GM12878 (cell line): ENCODE data around the gene ZC3H7B. TPM values are rescaled to one million over a fixed set of nuclear protein-coding genes. Genes with fewer than 3 reads are reported as not detected.
A peak's percentile ranks its signal among the peaks of the same experiment; 100 is the strongest.

ENCODE experiments used
- E4F1 ChIP-seq: fragments of 450-650 bp; IDR thresholded peaks from 2 replicates; pipeline ENCODE4 v1.6.1; 2018; ENCODE audit warnings: borderline replicate concordance, mild to moderate bottlenecking; ENCODE audit not compliant: partially characterized antibody
- PKNOX1 ChIP-seq: fragments of 450-650 bp; IDR thresholded peaks from 2 replicates; pipeline ENCODE4 v1.6.1; 2016; ENCODE audit warnings: mild to moderate bottlenecking
- ZNF592 ChIP-seq: fragments of 450-650 bp; IDR thresholded peaks from 2 replicates; pipeline ENCODE4 v1.6.1; 2017; ENCODE audit warnings: mild to moderate bottlenecking, moderate library complexity
- polyA plus RNA-seq, 11 experiments: library from polyadenylated mRNA; depleted of rRNA in 4 of 11; unstranded in 6 of 11; stranded (reverse) in 5 of 11; fragments of >200 nt; fragmentation: Nextera tagmentation in 4 of 11; fragmentation: Illumina TruSeq in 1 of 11; extraction: Ambion mirVana in 4 of 11; extraction: Trizol in 1 of 11; gene quantifications; 1 replicate in 1 of 11; 2 replicates in 10 of 11; pipeline versions ENCODE4 v1.2.1 to v1.2.3, GENCODE V29; 2011 to 2016; ENCODE audit warnings: inconsistent platforms in 2 of 11, missing spikeins in 2 of 11, low read depth in 1 of 11
- total RNA-seq, 4 experiments: library from RNA; depleted of rRNA in 3 of 4; stranded (reverse); fragments of >200 nt in 3 of 4; fragmentation: Illumina TruSeq in 1 of 4; extraction: Trizol in 1 of 4; gene quantifications; 2 replicates each; pipeline versions ENCODE4 v1.2.1 to v1.2.3, GENCODE V29; 2013 to 2021

The ZC3H7B gene
- total and polyA plus RNA-seq, 10 of the 15 experiments (the other 5 are each of a cell fraction or from before 2014, with no cell fraction given), result 0.26 to 52.3 (median 22.4) TPM

DNA sequence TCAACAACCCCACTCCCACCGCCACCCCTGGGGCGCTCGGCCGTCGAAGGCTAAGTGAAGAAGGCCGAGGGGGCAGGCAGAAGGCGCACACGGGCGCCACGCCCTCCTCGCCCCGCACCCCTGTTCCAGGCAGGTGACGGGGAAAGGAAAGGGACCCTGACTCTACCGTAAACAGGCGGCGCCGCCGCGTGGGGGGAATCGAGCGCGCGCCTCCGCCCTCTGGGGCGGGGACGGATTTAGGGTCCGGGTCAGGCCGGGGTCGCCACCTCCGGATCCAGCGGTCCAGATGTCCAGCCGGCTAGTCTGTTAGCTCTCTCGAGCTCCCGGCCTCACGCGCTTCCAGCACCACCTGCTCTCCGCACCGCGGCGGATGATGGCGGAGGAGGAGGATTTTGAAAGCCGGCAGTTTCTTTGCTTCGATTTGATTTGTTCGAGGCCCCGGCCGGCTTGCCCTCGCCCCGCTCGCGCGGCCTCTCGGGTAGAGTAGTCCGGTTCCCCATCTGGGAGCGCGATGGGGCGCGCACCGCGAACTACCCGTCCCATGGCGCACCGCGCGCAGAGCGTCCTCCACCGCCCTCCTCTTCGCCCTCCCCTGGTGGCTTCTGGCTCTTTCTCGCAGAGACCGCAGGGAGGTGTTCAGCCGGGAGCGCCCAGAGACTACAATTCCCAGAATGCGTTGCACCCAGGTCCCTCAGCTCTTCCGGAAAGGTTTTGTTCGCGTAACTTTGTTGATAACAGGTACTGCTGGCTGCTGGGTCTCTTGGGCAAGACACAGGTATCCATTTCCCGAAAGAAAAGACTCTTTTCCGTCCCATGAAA lies 15.3 kb upstream of the ZC3H7B start, which contains the start of gene RANGAP1 (continued):
- TF ChIP-seq PKNOX1, result no peak
- no peak for TF ChIP-seq ZNF592
- peak; percentile 45 for TF ChIP-seq E4F1
